Fibroblast of pulmonary artery (primary cell): ENCODE data around the gene CLPTM1.

Experiments
- DNase-seq: peaks from one replicate; pipeline ENCODE4 v3.0.0-alpha.2; 2010; ENCODE audit warnings: low read depth
- H3K4me3 ChIP-seq: replicated peaks from 2 replicates; pipeline ENCODE4 v1.5.1; 2011; ENCODE audit warnings: low read depth, mild to moderate bottlenecking, control low read depth, low read length, moderate library complexity
- TF ChIP-seq, protein P1 (sequence below): IDR thresholded peaks from 2 replicates; pipeline ENCODE4 v1.5.1; 2011; ENCODE audit warnings: mild to moderate bottlenecking, control low read depth, low read length, inconsistent platforms; ENCODE audit errors: missing control alignments

The CLPTM1 gene

DNA sequence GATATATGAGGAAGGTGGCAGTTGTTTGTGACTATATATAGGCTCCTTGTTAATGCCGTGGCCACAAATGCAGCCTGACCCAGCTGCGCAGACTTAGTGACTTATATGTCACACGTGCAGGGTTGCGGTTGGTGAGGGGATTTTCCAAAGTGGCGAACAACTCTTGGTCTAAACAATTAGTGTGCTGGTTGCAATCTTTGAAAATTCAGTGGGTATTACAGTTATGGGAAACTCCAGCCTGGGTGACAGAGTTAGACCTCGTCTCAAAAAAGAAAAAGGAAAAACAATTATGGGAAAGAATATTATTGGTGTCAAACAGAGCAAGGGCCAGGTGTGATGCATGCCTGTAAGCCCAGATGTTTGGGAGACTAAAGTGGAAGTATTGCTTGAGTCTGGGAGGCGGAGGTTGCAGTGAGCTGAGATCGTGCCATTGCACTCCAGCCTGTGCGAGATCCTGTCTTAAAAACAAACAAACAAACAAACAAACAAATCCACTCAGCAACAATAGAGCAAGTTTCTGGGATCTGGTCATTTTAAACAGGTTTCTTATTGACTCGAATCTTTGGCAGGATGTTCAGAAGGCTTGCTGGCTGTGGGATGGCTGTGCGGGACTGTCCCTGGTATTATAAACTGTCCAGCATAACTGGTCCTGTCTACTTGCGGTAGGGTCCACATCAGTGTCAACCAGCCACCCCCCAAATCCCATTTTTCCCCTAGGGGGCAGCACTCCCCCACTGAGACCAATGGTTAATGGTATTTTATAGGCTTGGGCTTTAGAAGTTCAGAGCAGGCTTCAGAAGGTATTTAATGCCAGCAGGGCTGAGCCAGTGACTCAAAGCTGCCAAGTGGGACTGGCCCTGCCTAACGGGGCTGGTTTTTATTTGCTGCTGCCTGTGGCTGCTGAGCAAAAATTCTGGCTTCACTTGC is 61.5 kb downstream of the CLPTM1 start:
- TF ChIP-seq, protein P1, sequence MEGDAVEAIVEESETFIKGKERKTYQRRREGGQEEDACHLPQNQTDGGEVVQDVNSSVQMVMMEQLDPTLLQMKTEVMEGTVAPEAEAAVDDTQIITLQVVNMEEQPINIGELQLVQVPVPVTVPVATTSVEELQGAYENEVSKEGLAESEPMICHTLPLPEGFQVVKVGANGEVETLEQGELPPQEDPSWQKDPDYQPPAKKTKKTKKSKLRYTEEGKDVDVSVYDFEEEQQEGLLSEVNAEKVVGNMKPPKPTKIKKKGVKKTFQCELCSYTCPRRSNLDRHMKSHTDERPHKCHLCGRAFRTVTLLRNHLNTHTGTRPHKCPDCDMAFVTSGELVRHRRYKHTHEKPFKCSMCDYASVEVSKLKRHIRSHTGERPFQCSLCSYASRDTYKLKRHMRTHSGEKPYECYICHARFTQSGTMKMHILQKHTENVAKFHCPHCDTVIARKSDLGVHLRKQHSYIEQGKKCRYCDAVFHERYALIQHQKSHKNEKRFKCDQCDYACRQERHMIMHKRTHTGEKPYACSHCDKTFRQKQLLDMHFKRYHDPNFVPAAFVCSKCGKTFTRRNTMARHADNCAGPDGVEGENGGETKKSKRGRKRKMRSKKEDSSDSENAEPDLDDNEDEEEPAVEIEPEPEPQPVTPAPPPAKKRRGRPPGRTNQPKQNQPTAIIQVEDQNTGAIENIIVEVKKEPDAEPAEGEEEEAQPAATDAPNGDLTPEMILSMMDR, result peak; percentile 67
- peak; percentile 74 for DNase-seq
- no peak overlapping the region for H3K4me3 ChIP-seq

DNA sequence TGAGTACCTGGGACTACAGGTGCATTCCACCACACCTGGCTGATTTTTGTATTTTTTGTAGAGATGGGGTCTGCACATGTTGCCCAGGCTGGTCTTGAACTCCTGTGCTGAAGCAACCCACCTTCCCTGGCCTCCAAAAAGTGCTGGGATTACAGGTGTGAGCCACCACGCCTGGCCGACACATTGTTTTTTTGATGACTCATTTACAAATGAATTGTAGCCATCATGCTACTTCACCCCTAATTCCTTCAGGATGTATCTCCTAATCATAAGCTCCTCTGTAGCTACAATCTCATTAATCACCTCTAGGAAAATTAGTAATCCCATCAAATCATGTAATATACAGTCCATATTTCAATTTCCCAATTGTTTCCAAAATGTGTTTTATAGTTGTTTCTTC is 64.0 kb downstream of the CLPTM1 start:
- TF ChIP-seq, protein P1, result no peak
- no peak for DNase-seq
- H3K4me3 ChIP-seq, result no peak overlapping the region

DNA sequence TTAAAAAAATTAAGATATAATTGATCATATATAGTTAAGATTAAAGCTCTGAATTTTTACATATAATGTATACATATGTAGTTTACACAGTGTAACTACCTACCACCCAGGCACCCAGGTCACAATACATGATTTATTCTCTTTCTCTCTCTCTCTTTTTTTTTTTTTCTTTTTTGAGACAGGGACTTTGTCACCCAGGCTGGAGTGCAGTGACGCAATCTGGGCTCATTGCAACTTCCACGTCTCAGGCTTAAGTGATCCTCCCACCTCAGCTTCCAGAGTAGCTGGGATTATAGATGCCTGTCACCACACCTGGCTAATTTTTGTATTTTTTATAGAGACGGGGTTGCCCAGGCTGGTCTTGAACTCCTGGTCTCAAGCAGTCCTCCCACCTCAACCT is 64.9 kb downstream of the CLPTM1 start:
- TF ChIP-seq, protein P1, result no peak
- DNase-seq, result no peak

DNA sequence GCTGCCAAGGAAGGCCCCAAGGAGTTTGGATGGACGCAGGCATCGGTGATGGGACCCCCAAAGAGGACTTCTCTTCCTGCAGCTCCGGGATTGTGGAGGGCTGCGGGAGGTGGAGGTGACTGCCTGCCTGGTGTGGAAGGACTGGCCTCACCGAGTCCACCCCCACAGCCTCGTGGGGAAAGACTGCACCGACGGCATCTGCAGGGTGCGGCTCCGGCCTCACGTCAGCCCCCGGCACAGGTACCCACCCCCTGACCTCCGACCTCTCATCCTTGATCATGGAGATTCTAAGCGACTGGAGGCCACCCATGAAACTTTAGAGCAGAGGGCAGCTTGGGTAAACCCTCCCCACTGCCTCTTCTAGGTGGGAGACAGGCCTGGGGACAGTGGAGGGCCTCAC is 66.8 kb downstream of the CLPTM1 start:
- no peak for DNase-seq
- TF ChIP-seq, protein P1, result no peak
- H3K4me3 ChIP-seq, result no peak overlapping the region

More for the DNA sequence above, 64.9 kb downstream of the CLPTM1 start:
- no peak overlapping the region for H3K4me3 ChIP-seq

DNA sequence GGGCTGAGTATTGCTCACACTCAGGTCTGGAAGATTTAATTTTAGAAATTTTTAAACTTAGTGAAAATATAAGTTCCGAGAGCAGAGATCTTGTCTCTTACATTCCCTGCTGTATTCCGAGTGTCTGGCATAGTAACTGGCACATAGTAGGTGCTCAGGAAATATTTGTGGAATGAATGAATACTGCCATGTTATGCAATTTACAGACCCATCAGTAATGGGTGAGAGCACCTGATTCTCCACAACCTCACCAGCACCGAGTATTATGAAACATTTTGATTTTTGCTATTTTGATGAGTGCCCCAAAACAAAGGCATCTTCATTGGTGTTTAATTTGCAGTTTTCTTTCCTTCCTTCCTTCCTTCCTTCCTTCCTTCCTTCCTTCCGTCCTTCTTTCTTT is 67.9 kb downstream of the CLPTM1 start:
- TF ChIP-seq, protein P1, result no peak

DNA sequence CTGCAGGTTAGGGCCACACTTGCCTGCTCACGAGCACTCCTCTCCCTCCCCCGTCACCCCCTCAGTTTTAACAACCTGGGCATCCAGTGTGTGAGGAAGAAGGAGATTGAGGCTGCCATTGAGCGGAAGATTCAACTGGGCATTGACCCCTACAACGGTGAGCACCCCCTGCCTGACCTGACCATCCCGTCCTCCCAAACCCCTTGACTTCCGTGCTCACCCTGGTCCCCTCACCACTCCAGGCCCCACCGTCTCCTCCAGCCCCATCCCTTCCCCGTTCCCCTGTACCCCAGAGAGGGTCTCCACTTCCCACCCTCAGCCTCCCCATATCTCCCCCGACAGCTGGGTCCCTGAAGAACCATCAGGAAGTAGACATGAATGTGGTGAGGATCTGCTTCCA is 70.1 kb downstream of the CLPTM1 start:
- TF ChIP-seq, protein P1, result no peak
- DNase-seq, result no peak
- H3K4me3 ChIP-seq, result no peak overlapping the region

More for the DNA sequence above, 67.9 kb downstream of the CLPTM1 start:
- no peak overlapping the region for H3K4me3 ChIP-seq
- no peak for DNase-seq
